C4-2B (cell line): ENCODE data around the gene KLF18.
"Not testable (repeated sequence)": the region's sequence is repeated elsewhere in the genome, so short reads cannot be mapped to it uniquely, and the experiment has no call there.

Experiments
- ZFX ChIP-seq: fragments of 450-650 bp; IDR thresholded peaks from 2 replicates; pipeline ENCODE4 v1.6.1; 2017
- TF ChIP-seq, protein P1 (sequence below): fragments of 450-650 bp; conservative IDR thresholded peaks from 2 replicates; pipeline ENCODE4 v1.5.1; 2017; ENCODE audit warnings: mild to moderate bottlenecking

DNA sequence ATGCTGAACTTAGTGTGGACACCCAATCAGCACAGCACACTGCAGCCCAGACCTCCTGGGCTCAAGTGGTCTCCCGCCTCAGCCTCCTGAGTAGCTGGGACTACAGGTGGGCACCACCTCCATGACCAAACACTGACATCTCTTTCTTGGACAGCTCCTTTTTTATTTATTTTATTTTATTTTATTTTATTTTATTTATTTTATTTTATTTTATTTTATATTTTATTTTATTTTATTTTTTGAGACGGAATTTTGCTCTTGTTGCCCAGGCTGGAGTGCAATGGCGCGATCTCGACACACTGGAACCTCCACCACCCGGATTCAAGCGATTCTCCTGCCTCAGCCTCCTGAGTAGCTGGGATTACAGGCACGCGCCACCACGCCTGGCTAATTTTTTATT lies 24.2 kb downstream of the KLF18 start:
- TF ChIP-seq, protein P1, sequence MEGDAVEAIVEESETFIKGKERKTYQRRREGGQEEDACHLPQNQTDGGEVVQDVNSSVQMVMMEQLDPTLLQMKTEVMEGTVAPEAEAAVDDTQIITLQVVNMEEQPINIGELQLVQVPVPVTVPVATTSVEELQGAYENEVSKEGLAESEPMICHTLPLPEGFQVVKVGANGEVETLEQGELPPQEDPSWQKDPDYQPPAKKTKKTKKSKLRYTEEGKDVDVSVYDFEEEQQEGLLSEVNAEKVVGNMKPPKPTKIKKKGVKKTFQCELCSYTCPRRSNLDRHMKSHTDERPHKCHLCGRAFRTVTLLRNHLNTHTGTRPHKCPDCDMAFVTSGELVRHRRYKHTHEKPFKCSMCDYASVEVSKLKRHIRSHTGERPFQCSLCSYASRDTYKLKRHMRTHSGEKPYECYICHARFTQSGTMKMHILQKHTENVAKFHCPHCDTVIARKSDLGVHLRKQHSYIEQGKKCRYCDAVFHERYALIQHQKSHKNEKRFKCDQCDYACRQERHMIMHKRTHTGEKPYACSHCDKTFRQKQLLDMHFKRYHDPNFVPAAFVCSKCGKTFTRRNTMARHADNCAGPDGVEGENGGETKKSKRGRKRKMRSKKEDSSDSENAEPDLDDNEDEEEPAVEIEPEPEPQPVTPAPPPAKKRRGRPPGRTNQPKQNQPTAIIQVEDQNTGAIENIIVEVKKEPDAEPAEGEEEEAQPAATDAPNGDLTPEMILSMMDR: not testable (repeated sequence)
- not testable (repeated sequence) for TF ChIP-seq ZFX
